ENCODE data around the gene KATNB1.

KATNB1 gene

GRCh38 chr16:57762365-57763040 is 26.9 kb downstream of the KATNB1 start:
- TF ChIP-seq BACH2 (CRISPR knock-in tag; IDR thresholded peaks at IDR 0.05; ENCODE audit: borderline replicate concordance) (no peak), ZNF70 (CRISPR knock-in tag; IDR thresholded peaks at IDR 0.05) (no peak), ZC3H10 (CRISPR knock-in tag; IDR thresholded peaks at IDR 0.05) (no peak), ZFP3 (CRISPR knock-in tag; IDR thresholded peaks at IDR 0.05) (no peak), GLIS3 (CRISPR knock-in tag; IDR thresholded peaks at IDR 0.05) (no peak), TCF4 (CRISPR knock-in tag; IDR thresholded peaks at IDR 0.05; ENCODE audit: borderline replicate concordance) (no peak), TOX (CRISPR knock-in tag; IDR thresholded peaks at IDR 0.05; ENCODE audit: borderline replicate concordance) (no peak), RARB (CRISPR knock-in tag; IDR thresholded peaks at IDR 0.05) (no peak), ZFP30 (CRISPR knock-in tag; IDR thresholded peaks at IDR 0.05) (no peak), CSDC2 (CRISPR knock-in tag; IDR thresholded peaks at IDR 0.05) (no peak), ZNF565 (CRISPR knock-in tag; conservative IDR thresholded peaks at IDR 0.05; ENCODE audit: low read depth) (no peak), ZNF8 (CRISPR knock-in tag; IDR thresholded peaks at IDR 0.05) (no peak), ARNTL (CRISPR knock-in tag; IDR thresholded peaks at IDR 0.05; ENCODE audit: borderline replicate concordance, low read depth) (no peak)
- TF ChIP-seq, protein P1, sequence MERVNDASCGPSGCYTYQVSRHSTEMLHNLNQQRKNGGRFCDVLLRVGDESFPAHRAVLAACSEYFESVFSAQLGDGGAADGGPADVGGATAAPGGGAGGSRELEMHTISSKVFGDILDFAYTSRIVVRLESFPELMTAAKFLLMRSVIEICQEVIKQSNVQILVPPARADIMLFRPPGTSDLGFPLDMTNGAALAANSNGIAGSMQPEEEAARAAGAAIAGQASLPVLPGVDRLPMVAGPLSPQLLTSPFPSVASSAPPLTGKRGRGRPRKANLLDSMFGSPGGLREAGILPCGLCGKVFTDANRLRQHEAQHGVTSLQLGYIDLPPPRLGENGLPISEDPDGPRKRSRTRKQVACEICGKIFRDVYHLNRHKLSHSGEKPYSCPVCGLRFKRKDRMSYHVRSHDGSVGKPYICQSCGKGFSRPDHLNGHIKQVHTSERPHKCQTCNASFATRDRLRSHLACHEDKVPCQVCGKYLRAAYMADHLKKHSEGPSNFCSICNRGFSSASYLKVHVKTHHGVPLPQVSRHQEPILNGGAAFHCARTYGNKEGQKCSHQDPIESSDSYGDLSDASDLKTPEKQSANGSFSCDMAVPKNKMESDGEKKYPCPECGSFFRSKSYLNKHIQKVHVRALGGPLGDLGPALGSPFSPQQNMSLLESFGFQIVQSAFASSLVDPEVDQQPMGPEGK (CRISPR knock-in tag; IDR thresholded peaks at IDR 0.05; ENCODE audit: borderline replicate concordance): no peak
- TF ChIP-seq, protein P2, sequence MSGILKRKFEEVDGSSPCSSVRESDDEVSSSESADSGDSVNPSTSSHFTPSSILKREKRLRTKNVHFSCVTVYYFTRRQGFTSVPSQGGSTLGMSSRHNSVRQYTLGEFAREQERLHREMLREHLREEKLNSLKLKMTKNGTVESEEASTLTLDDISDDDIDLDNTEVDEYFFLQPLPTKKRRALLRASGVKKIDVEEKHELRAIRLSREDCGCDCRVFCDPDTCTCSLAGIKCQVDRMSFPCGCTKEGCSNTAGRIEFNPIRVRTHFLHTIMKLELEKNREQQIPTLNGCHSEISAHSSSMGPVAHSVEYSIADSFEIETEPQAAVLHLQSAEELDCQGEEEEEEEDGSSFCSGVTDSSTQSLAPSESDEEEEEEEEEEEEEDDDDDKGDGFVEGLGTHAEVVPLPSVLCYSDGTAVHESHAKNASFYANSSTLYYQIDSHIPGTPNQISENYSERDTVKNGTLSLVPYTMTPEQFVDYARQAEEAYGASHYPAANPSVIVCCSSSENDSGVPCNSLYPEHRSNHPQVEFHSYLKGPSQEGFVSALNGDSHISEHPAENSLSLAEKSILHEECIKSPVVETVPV (CRISPR knock-in tag; IDR thresholded peaks at IDR 0.05): no peak
- TF ChIP-seq, protein P3, sequence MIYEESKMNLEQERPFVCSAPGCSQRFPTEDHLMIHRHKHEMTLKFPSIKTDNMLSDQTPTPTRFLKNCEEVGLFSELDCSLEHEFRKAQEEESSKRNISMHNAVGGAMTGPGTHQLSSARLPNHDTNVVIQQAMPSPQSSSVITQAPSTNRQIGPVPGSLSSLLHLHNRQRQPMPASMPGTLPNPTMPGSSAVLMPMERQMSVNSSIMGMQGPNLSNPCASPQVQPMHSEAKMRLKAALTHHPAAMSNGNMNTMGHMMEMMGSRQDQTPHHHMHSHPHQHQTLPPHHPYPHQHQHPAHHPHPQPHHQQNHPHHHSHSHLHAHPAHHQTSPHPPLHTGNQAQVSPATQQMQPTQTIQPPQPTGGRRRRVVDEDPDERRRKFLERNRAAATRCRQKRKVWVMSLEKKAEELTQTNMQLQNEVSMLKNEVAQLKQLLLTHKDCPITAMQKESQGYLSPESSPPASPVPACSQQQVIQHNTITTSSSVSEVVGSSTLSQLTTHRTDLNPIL (CRISPR knock-in tag; IDR thresholded peaks at IDR 0.05; ENCODE audit: low read depth): no peak
- no peak for ATAC-seq

GRCh38 chr16:57763285-57764005 is 27.9 kb downstream of the KATNB1 start:
- TF ChIP-seq ESRRG (CRISPR knock-in tag; IDR thresholded peaks at IDR 0.05) (no peak), BACH2 (CRISPR knock-in tag; IDR thresholded peaks at IDR 0.05; ENCODE audit: borderline replicate concordance) (no peak), ZC3H10 (CRISPR knock-in tag; IDR thresholded peaks at IDR 0.05) (no peak), TSHZ2 (CRISPR knock-in tag; IDR thresholded peaks at IDR 0.05) (no peak), CSDC2 (CRISPR knock-in tag; IDR thresholded peaks at IDR 0.05) (no peak), OSR1 (CRISPR knock-in tag; IDR thresholded peaks at IDR 0.05) (no peak), SNAI2 (CRISPR knock-in tag; IDR thresholded peaks at IDR 0.05) (no peak), ISL1 (CRISPR knock-in tag; IDR thresholded peaks at IDR 0.05) (no peak), ZFP3 (CRISPR knock-in tag; IDR thresholded peaks at IDR 0.05) (no peak), ZFP30 (CRISPR knock-in tag; IDR thresholded peaks at IDR 0.05) (no peak), ZNF565 (CRISPR knock-in tag; conservative IDR thresholded peaks at IDR 0.05; ENCODE audit: low read depth) (no peak), ARNTL (CRISPR knock-in tag; IDR thresholded peaks at IDR 0.05; ENCODE audit: borderline replicate concordance, low read depth) (no peak), TCF4 (CRISPR knock-in tag; IDR thresholded peaks at IDR 0.05; ENCODE audit: borderline replicate concordance) (no peak), RARB (CRISPR knock-in tag; IDR thresholded peaks at IDR 0.05) (no peak), ZNF8 (CRISPR knock-in tag; IDR thresholded peaks at IDR 0.05) (no peak)
- TF ChIP-seq, protein P1 (CRISPR knock-in tag; IDR thresholded peaks at IDR 0.05; ENCODE audit: borderline replicate concordance): no peak
- TF ChIP-seq, protein P2 (CRISPR knock-in tag; IDR thresholded peaks at IDR 0.05): no peak
- TF ChIP-seq, protein P3 (CRISPR knock-in tag; IDR thresholded peaks at IDR 0.05; ENCODE audit: low read depth): no peak
- ATAC-seq: no peak
